LNCAP (cell line): Measurements from ENCODE around the gene CYTH2.

Source experiments
- CTCF ChIP-seq: fragments of 450-650 bp; IDR thresholded peaks from 2 replicates; pipeline ENCODE4 v1.5.1; 2017; ENCODE audit warnings: mild to moderate bottlenecking

The CYTH2 gene

GRCh38 chr19:48502350-48503018, 33.3 kb downstream of the CYTH2 start:
- no peak for TF ChIP-seq CTCF

- TF ChIP-seq CTCF = peak; percentile 20; the same call in 1 of the 2 replicates
Measured at GRCh38 chr19:48506138-48506733, 37.1 kb downstream of the CYTH2 start.

- TF ChIP-seq CTCF = no peak
Measured at GRCh38 chr19:48507911-48508439, 38.8 kb downstream of the CYTH2 start.

- no peak for TF ChIP-seq CTCF
Measured at GRCh38 chr19:48508729-48509411, 39.7 kb downstream of the CYTH2 start.

- TF ChIP-seq CTCF = no peak
Measured at GRCh38 chr19:48509467-48510194, 40.5 kb downstream of the CYTH2 start.

- TF ChIP-seq CTCF = no peak
Measured at GRCh38 chr19:48510421-48511268, 41.5 kb downstream of the CYTH2 start.
